ENCODE data around the gene IRX4.

GRCh38 chr5:1921711-1922110 is 39.0 kb upstream of the IRX4 start:
- TF ChIP-seq ZNF384 (IDR thresholded peaks at IDR 0.05) (no peak), FOXK2 (IDR thresholded peaks at IDR 0.05) (no peak), SP1 (IDR thresholded peaks at IDR 0.05) (no peak)
